HEK293 (cell line): ENCODE results near the gene TRAFD1.

Source experiments
- CTCF ChIA-PET: fragments of 350-600 bp; formaldehyde crosslinking; extraction: SDS; loops from one replicate; lab custom pipeline; 2021; ENCODE audit warnings: antibody characterized with exemption; lab: Yijun Ruan, JAX
- POLR2A ChIA-PET: fragments of 300-600 bp; formaldehyde crosslinking; extraction: SDS; loops from one replicate; lab custom pipeline; 2020; ENCODE audit warnings: antibody characterized with exemption, inconsistent platforms; lab: Yijun Ruan, JAX
- H3K27ac ChIP-seq: fragments of 200-500 bp; sonication (Bioruptor generic); 2 replicates; pipeline ENCODE4 v1.5.1; 2014; ENCODE audit warnings: low read depth, low read length, control low read depth, inconsistent platforms; ENCODE audit errors: extremely low read depth
- H3K36me3 ChIP-seq, 2 experiments: fragments of 200-500 bp in 1 of 2; sonication (Bioruptor generic) in 1 of 2; 1 replicate in 1 of 2; 2 replicates in 1 of 2; pipeline ENCODE4 v1.5.1; 2014 to 2017; ENCODE audit warnings: inconsistent platforms in 2 of 2, low read length in 2 of 2; ENCODE audit not compliant: control insufficient read depth in 2 of 2, insufficient read depth in 1 of 2
- H3K4me1 ChIP-seq: fragments of 200-500 bp; sonication (Bioruptor generic); 2 replicates; pipeline ENCODE4 v1.5.1; 2014; ENCODE audit warnings: mild to moderate bottlenecking, low read length, inconsistent platforms; ENCODE audit not compliant: control insufficient read depth, insufficient read depth
- H3K4me3 ChIP-seq: 2 replicates; pipeline ENCODE4 v1.5.1; 2011; ENCODE audit warnings: low read depth, mild to moderate bottlenecking, control low read depth, low read length, moderate library complexity
- H3K9me3 ChIP-seq: fragments of 200-500 bp; sonication (Bioruptor generic); 2 replicates; pipeline ENCODE4 v1.5.1; 2014; ENCODE audit warnings: low read depth, low read length, inconsistent platforms; ENCODE audit not compliant: control insufficient read depth, insufficient read depth
- BCL6B ChIP-seq: fragments of 450-650 bp; formaldehyde crosslinking; IDR thresholded peaks from 2 replicates; pipeline ENCODE4 v1.5.1; 2017; ENCODE audit warnings: missing biosample characterization, missing genetic modification characterization
- GLI2 ChIP-seq: fragments of 450-650 bp; formaldehyde crosslinking; IDR thresholded peaks from 2 replicates; pipeline ENCODE4; 2017; ENCODE audit warnings: missing biosample characterization, missing genetic modification characterization, low read depth, borderline replicate concordance
- HOXA7 ChIP-seq: sonication (generic); formaldehyde crosslinking; IDR thresholded peaks from 2 replicates; pipeline ENCODE4 v1.8.1; 2022; ENCODE audit warnings: missing genetic modification reagents, borderline replicate concordance
- HOXC10 ChIP-seq: sonication (generic); formaldehyde crosslinking; IDR thresholded peaks from 2 replicates; pipeline ENCODE4 v1.8.1; 2023; ENCODE audit warnings: mild to moderate bottlenecking, missing genetic modification reagents
- SP2 ChIP-seq: fragments of 450-650 bp; formaldehyde crosslinking; IDR thresholded peaks from 2 replicates; pipeline ENCODE4 v1.5.1; 2016; ENCODE audit warnings: missing biosample characterization, missing genetic modification characterization
- WT1 ChIP-seq: fragments of 450-650 bp; formaldehyde crosslinking; IDR thresholded peaks from 2 replicates; pipeline ENCODE4 v1.5.1; 2016; ENCODE audit warnings: missing biosample characterization, missing genetic modification characterization
- ZBTB1 ChIP-seq: fragments of 450-650 bp; formaldehyde crosslinking; IDR thresholded peaks from 2 replicates; pipeline ENCODE4 v1.5.1; 2016; ENCODE audit warnings: missing biosample characterization, missing genetic modification characterization
- ZBTB49 ChIP-seq: fragments of 450-650 bp; formaldehyde crosslinking; IDR thresholded peaks from 2 replicates; pipeline ENCODE4 v1.5.1; 2016; ENCODE audit warnings: missing biosample characterization, missing genetic modification characterization, low read depth
- ZFP37 ChIP-seq: fragments of 450-650 bp; formaldehyde crosslinking; IDR thresholded peaks from 2 replicates; pipeline ENCODE4 v1.5.1; 2016; ENCODE audit warnings: missing biosample characterization, missing genetic modification characterization
- ZNF132 ChIP-seq: fragments of 450-650 bp; formaldehyde crosslinking; IDR thresholded peaks from 2 replicates; pipeline ENCODE4 v1.5.1; 2017; ENCODE audit warnings: missing biosample characterization, missing genetic modification characterization, borderline replicate concordance
- ZNF184 ChIP-seq: fragments of 450-650 bp; IDR thresholded peaks from 2 replicates; pipeline ENCODE4 v1.5.1; 2018; ENCODE audit warnings: missing biosample characterization, mild to moderate bottlenecking, missing genetic modification characterization
- ZNF2 ChIP-seq: fragments of 450-650 bp; formaldehyde crosslinking; IDR thresholded peaks from 2 replicates; pipeline ENCODE4 v1.5.1; 2016; ENCODE audit warnings: missing biosample characterization, missing genetic modification characterization
- ZNF366 ChIP-seq: fragments of 450-650 bp; formaldehyde crosslinking; conservative IDR thresholded peaks from 2 replicates; pipeline ENCODE4 v1.5.1; 2016; ENCODE audit warnings: missing biosample characterization, missing genetic modification characterization
- ZNF449 ChIP-seq: fragments of 450-650 bp; formaldehyde crosslinking; IDR thresholded peaks from 2 replicates; pipeline ENCODE4 v1.5.1; 2017; ENCODE audit warnings: missing biosample characterization, mild to moderate bottlenecking, missing genetic modification characterization, moderate library complexity
- ZNF514 ChIP-seq: fragments of 450-650 bp; formaldehyde crosslinking; IDR thresholded peaks from 2 replicates; pipeline ENCODE4 v1.5.1; 2016; ENCODE audit warnings: missing biosample characterization, missing genetic modification characterization
- ZNF558 ChIP-seq: fragments of 450-650 bp; formaldehyde crosslinking; IDR thresholded peaks from 2 replicates; pipeline ENCODE4 v1.5.1; 2016; ENCODE audit warnings: missing biosample characterization, missing genetic modification characterization
- ZNF664 ChIP-seq: fragments of 450-650 bp; formaldehyde crosslinking; IDR thresholded peaks from 2 replicates; pipeline ENCODE4 v1.5.1; 2016; ENCODE audit warnings: missing biosample characterization, missing genetic modification characterization
- ZNF837 ChIP-seq: fragments of 450-650 bp; formaldehyde crosslinking; IDR thresholded peaks from 2 replicates; pipeline ENCODE4 v1.5.1; 2016; ENCODE audit warnings: missing biosample characterization, missing genetic modification characterization

Gene TRAFD1

GRCh38 chr12:112185093-112185923 lies 59.9 kb downstream of the TRAFD1 start (continued):
- no peak for TF ChIP-seq ZNF449 (tag by site-specific recombination)
- no peak for TF ChIP-seq ZBTB1 (tag by site-specific recombination)

- CTCF ChIA-PET, result interaction anchor here (0.7 to 2.7 kb wide), 2 partner anchors 10 to 18 kb away, joined by 3 to 9 read pairs; no protein-coding TSS in a partner anchor
- H3K36me3 ChIP-seq, result peaks cover 17 to 77% of the 10 kb centered on the region in 2 experiments; a peak in 2 of 3 replicates
- no peak overlapping the region for H3K27ac ChIP-seq
- POLR2A ChIA-PET, result no interaction called here
- H3K4me1 ChIP-seq, result no peaks in the 10 kb centered on the region
- no peaks in the 10 kb centered on the region for H3K9me3 ChIP-seq
- H3K4me3 ChIP-seq, result no peak overlapping the region
- TF ChIP-seq ZNF132 (tag by site-specific recombination) (no peak), ZNF184 (tag by site-specific recombination) (no peak), ZNF514 (tag by site-specific recombination) (no peak), GLI2 (tag by site-specific recombination) (no peak), ZNF2 (tag by site-specific recombination) (no peak), WT1 (tag by site-specific recombination) (no peak), HOXC10 (CRISPR knock-in tag) (no peak), ZNF366 (tag by site-specific recombination) (no peak), BCL6B (tag by site-specific recombination) (no peak), ZNF664 (tag by site-specific recombination) (no peak), SP2 (tag by site-specific recombination) (no peak), ZFP37 (tag by site-specific recombination) (no peak), ZNF558 (tag by site-specific recombination) (no peak), ZNF837 (no peak)
These were observed 62.9 kb downstream of the TRAFD1 start for GRCh38 chr12:112188130-112188830.

- Histone ChIP-seq H3K27ac (no peak overlapping the region), H3K4me1 (no peaks in the 10 kb centered on the region), H3K9me3 (no peaks in the 10 kb centered on the region), H3K4me3 (no peak overlapping the region), H3K36me3 (peaks cover 20 to 77% of the 10 kb centered on the region in 2 experiments; a peak in 2 of 3 replicates)
- POLR2A ChIA-PET, result no interaction called here
- no peak for TF ChIP-seq HOXA7
- TF ChIP-seq ZBTB49, result no peak
- CTCF ChIA-PET, result interaction anchor here (0.6 to 2.7 kb wide), 2 partner anchors 8 to 202 kb away, joined by 3 to 9 read pairs; no protein-coding TSS in a partner anchor
These were observed 65.1 kb downstream of the TRAFD1 start for GRCh38 chr12:112190231-112191025.
